ENCODE measurements around the gene PLK5.
"Not testable (repeated sequence)": the region's sequence is repeated elsewhere in the genome, so short reads cannot be mapped to it uniquely, and the experiment has no call there.

The PLK5 gene

GRCh38 chr19:1528596-1529429 is 4.9 kb downstream of the PLK5 start:
- Histone ChIP-seq H2BK12ac (ENCODE audit: low read length) (peak overlapping the region; percentile 66), H2BK15ac (ENCODE audit: low read length) (no peak overlapping the region), H3K4me1 (ENCODE audit: control insufficient read depth in 2 of 2, insufficient read depth in 1 of 2, low read depth in 1 of 2, low read length in 2 of 2) (peaks cover 4 to 6% of the 10 kb centered on the region in 2 donors), H2BK5ac (ENCODE audit: low read length) (peak overlapping the region; percentile 82), H4K8ac (ENCODE audit: low read depth, low read length) (peak overlapping the region; percentile 65), H3K9ac (ENCODE audit: low read depth, low read length, poor library complexity) (peak overlapping the region; percentile 60), H2AFZ (ENCODE audit: low read length) (no peak overlapping the region), H3K4me3 (ENCODE audit: low read length in 2 of 2) (no peak overlapping the region), H4K91ac (ENCODE audit: low read depth, low read length, poor library complexity) (no peak overlapping the region), H3K4me2 (ENCODE audit: insufficient read depth, low read length, poor library complexity, severe bottlenecking) (no peak overlapping the region), H3K27me3 (ENCODE audit: control insufficient read depth in 3 of 3, insufficient read depth in 3 of 3, low read depth in 1 of 3, low read length in 3 of 3) (peaks cover 8 to 26% (median 20%) of the 10 kb centered on the region in 3 experiments), H3K9me3 (replicated peaks in 1 of 2; ENCODE audit: control insufficient read depth in 2 of 2, insufficient read depth in 1 of 2, low read depth in 1 of 2, low read length in 2 of 2) (peaks cover 0 to 5% of the 10 kb centered on the region in 2 donors), H3K18ac (ENCODE audit: low read length) (peak overlapping the region; percentile 71), H3K36me3 (replicated peaks in 1 of 2; ENCODE audit: control insufficient read depth in 2 of 2, insufficient read depth in 2 of 2, low read length in 2 of 2) (no peaks in the 10 kb centered on the region), H2BK120ac (ENCODE audit: low read depth, low read length) (no peak overlapping the region), H3K79me1 (ENCODE audit: low read depth, low read length) (peaks cover 2% of the 10 kb centered on the region), H3K4ac (ENCODE audit: low read length) (no peak overlapping the region), H3K23ac (ENCODE audit: low read depth, low read length, poor library complexity) (peak overlapping the region; percentile 10), H3K27ac (replicated peaks; ENCODE audit: low read length) (no peak overlapping the region), H3K14ac (ENCODE audit: low read length) (no peak overlapping the region), H2AK5ac (ENCODE audit: low read depth, low read length) (peak overlapping the region; percentile 70)
- WGBS, 2 donors (ENCODE audit: extremely low coverage in 2 of 2, insufficient read length in 2 of 2, insufficient replicate concordance in 1 of 2): no CpG with 5 or more reads among the region's 23 CpGs
- no peak for DNase-seq (ENCODE audit: low spot score)

- no CpG with 5 or more reads among the region's 16 CpGs for WGBS, 2 donors (ENCODE audit: extremely low coverage in 2 of 2, insufficient read length in 2 of 2, insufficient replicate concordance in 1 of 2)
- Histone ChIP-seq H2BK12ac (ENCODE audit: low read length) (peak overlapping the region; percentile 66), H3K23ac (ENCODE audit: low read depth, low read length, poor library complexity) (peak overlapping the region; percentile 10), H3K4me3 (ENCODE audit: low read length in 2 of 2) (no peak overlapping the region), H4K8ac (ENCODE audit: low read depth, low read length) (no peak overlapping the region), H3K79me1 (ENCODE audit: low read depth, low read length) (peaks cover 2% of the 10 kb centered on the region), H2BK15ac (ENCODE audit: low read length) (no peak overlapping the region), H3K4me2 (ENCODE audit: insufficient read depth, low read length, poor library complexity, severe bottlenecking) (no peak overlapping the region), H3K4me1 (ENCODE audit: control insufficient read depth in 2 of 2, insufficient read depth in 1 of 2, low read depth in 1 of 2, low read length in 2 of 2) (peaks cover under 1 to 3% of the 10 kb centered on the region in 2 donors), H2AK5ac (ENCODE audit: low read depth, low read length) (peak overlapping the region; percentile 70), H3K9me3 (replicated peaks in 1 of 2; ENCODE audit: control insufficient read depth in 2 of 2, insufficient read depth in 1 of 2, low read depth in 1 of 2, low read length in 2 of 2) (peaks cover 0 to 4% of the 10 kb centered on the region in 2 donors), H3K27ac (replicated peaks; ENCODE audit: low read length) (no peak overlapping the region), H4K91ac (ENCODE audit: low read depth, low read length, poor library complexity) (no peak overlapping the region), H3K9ac (ENCODE audit: low read depth, low read length, poor library complexity) (no peak overlapping the region), H2BK5ac (ENCODE audit: low read length) (peak overlapping the region; percentile 82), H3K27me3 (ENCODE audit: control insufficient read depth in 3 of 3, insufficient read depth in 3 of 3, low read depth in 1 of 3, low read length in 3 of 3) (peaks cover 5 to 22% (median 15%) of the 10 kb centered on the region in 3 experiments), H3K14ac (ENCODE audit: low read length) (no peak overlapping the region), H3K18ac (ENCODE audit: low read length) (peak overlapping the region; percentile 71), H3K36me3 (replicated peaks in 1 of 2; ENCODE audit: control insufficient read depth in 2 of 2, insufficient read depth in 2 of 2, low read length in 2 of 2) (no peaks in the 10 kb centered on the region), H2AFZ (ENCODE audit: low read length) (no peak overlapping the region), H3K4ac (ENCODE audit: low read length) (no peak overlapping the region), H2BK120ac (ENCODE audit: low read depth, low read length) (no peak overlapping the region)
- DNase-seq (ENCODE audit: low spot score): no peak
Observed at GRCh38 chr19:1529430-1529816, 5.5 kb downstream of the PLK5 start.

GRCh38 chr19:1530856-1531255 is 7.0 kb downstream of the PLK5 start:
- not testable (repeated sequence) for H2BK15ac ChIP-seq (ENCODE audit: low read length); H3K79me1 ChIP-seq (ENCODE audit: low read depth, low read length); H2AK5ac ChIP-seq (ENCODE audit: low read depth, low read length); H3K36me3 ChIP-seq (replicated peaks in 1 of 2; ENCODE audit: control insufficient read depth in 2 of 2, insufficient read depth in 2 of 2, low read length in 2 of 2); H3K27me3 ChIP-seq (ENCODE audit: control insufficient read depth in 3 of 3, insufficient read depth in 3 of 3, low read depth in 1 of 3, low read length in 3 of 3); H2AFZ ChIP-seq (ENCODE audit: low read length); H4K91ac ChIP-seq (ENCODE audit: low read depth, low read length, poor library complexity); H3K9ac ChIP-seq (ENCODE audit: low read depth, low read length, poor library complexity); H3K23ac ChIP-seq (ENCODE audit: low read depth, low read length, poor library complexity); H3K4me2 ChIP-seq (ENCODE audit: insufficient read depth, low read length, poor library complexity, severe bottlenecking); H3K4ac ChIP-seq (ENCODE audit: low read length); H3K9me3 ChIP-seq (replicated peaks in 1 of 2; ENCODE audit: control insufficient read depth in 2 of 2, insufficient read depth in 1 of 2, low read depth in 1 of 2, low read length in 2 of 2); DNase-seq (ENCODE audit: low spot score); H2BK12ac ChIP-seq (ENCODE audit: low read length); H3K18ac ChIP-seq (ENCODE audit: low read length); H3K14ac ChIP-seq (ENCODE audit: low read length); H4K8ac ChIP-seq (ENCODE audit: low read depth, low read length); H2BK5ac ChIP-seq (ENCODE audit: low read length); H3K4me1 ChIP-seq (ENCODE audit: control insufficient read depth in 2 of 2, insufficient read depth in 1 of 2, low read depth in 1 of 2, low read length in 2 of 2); H3K27ac ChIP-seq (replicated peaks; ENCODE audit: low read length); H2BK120ac ChIP-seq (ENCODE audit: low read depth, low read length); H3K4me3 ChIP-seq (ENCODE audit: low read length in 2 of 2)
- WGBS, 2 donors (ENCODE audit: extremely low coverage in 2 of 2, insufficient read length in 2 of 2, insufficient replicate concordance in 1 of 2): no CpG with 5 or more reads among the region's 11 CpGs

GRCh38 chr19:1531587-1531986 is 7.7 kb downstream of the PLK5 start:
- Histone ChIP-seq H2AK5ac (ENCODE audit: low read depth, low read length) (no peak overlapping the region), H3K4me3 (ENCODE audit: low read length in 2 of 2) (no peak overlapping the region), H3K9ac (ENCODE audit: low read depth, low read length, poor library complexity) (no peak overlapping the region), H3K23ac (ENCODE audit: low read depth, low read length, poor library complexity) (no peak overlapping the region), H2BK120ac (ENCODE audit: low read depth, low read length) (no peak overlapping the region), H3K9me3 (replicated peaks in 1 of 2; ENCODE audit: control insufficient read depth in 2 of 2, insufficient read depth in 1 of 2, low read depth in 1 of 2, low read length in 2 of 2) (no peaks in the 10 kb centered on the region), H3K18ac (ENCODE audit: low read length) (no peak overlapping the region), H3K14ac (ENCODE audit: low read length) (no peak overlapping the region), H3K79me1 (ENCODE audit: low read depth, low read length) (no peaks in the 10 kb centered on the region), H3K27ac (replicated peaks; ENCODE audit: low read length) (no peak overlapping the region), H3K4me1 (ENCODE audit: control insufficient read depth in 2 of 2, insufficient read depth in 1 of 2, low read depth in 1 of 2, low read length in 2 of 2) (no peaks in the 10 kb centered on the region), H4K8ac (ENCODE audit: low read depth, low read length) (no peak overlapping the region), H3K27me3 (ENCODE audit: control insufficient read depth in 3 of 3, insufficient read depth in 3 of 3, low read depth in 1 of 3, low read length in 3 of 3) (peaks cover 0 to 3% (median 0%) of the 10 kb centered on the region in 3 experiments), H3K4me2 (ENCODE audit: insufficient read depth, low read length, poor library complexity, severe bottlenecking) (no peak overlapping the region), H4K91ac (ENCODE audit: low read depth, low read length, poor library complexity) (no peak overlapping the region), H2BK12ac (ENCODE audit: low read length) (no peak overlapping the region), H2AFZ (ENCODE audit: low read length) (no peak overlapping the region), H3K36me3 (replicated peaks in 1 of 2; ENCODE audit: control insufficient read depth in 2 of 2, insufficient read depth in 2 of 2, low read length in 2 of 2) (no peaks in the 10 kb centered on the region), H3K4ac (ENCODE audit: low read length) (no peak overlapping the region), H2BK15ac (ENCODE audit: low read length) (no peak overlapping the region), H2BK5ac (ENCODE audit: low read length) (no peak overlapping the region)
- no peak for DNase-seq (ENCODE audit: low spot score)
- no CpG with 5 or more reads among the region's 11 CpGs for WGBS, 2 donors (ENCODE audit: extremely low coverage in 2 of 2, insufficient read length in 2 of 2, insufficient replicate concordance in 1 of 2)
